Glutamatergic neuron (in vitro differentiated cells): Measurements from ENCODE around the gene SAPCD1. TPM values are rescaled to one million over a fixed set of nuclear protein-coding genes. Genes with fewer than 3 reads are reported as not detected.

Source experiments
- DNase-seq: peaks from one replicate; pipeline ENCODE4 v3.0.0; 2022
- H3K27ac Mint-ChIP-seq: one replicate; pipeline ENCODE4 v1.8.0; 2020; ENCODE audit warnings: mild to moderate bottlenecking, mixed read lengths, inconsistent platforms; ENCODE audit not compliant: unreplicated experiment
- H3K27me3 Mint-ChIP-seq: one replicate; pipeline ENCODE4 v1.8.0; 2020; ENCODE audit warnings: mild to moderate bottlenecking, moderate library complexity, mixed read lengths, inconsistent platforms; ENCODE audit not compliant: unreplicated experiment
- H3K36me3 Mint-ChIP-seq: one replicate; pipeline ENCODE4 v1.8.0; 2020; ENCODE audit warnings: mild to moderate bottlenecking, mixed read lengths, inconsistent platforms; ENCODE audit not compliant: unreplicated experiment
- H3K4me1 Mint-ChIP-seq: one replicate; pipeline ENCODE4 v1.8.0; 2020; ENCODE audit warnings: mild to moderate bottlenecking, low read depth, mixed read lengths, inconsistent platforms; ENCODE audit not compliant: unreplicated experiment
- H3K4me3 Mint-ChIP-seq: one replicate; pipeline ENCODE4 v1.8.0; 2020; ENCODE audit warnings: mild to moderate bottlenecking, mixed read lengths, inconsistent platforms; ENCODE audit not compliant: unreplicated experiment
- H3K9me3 Mint-ChIP-seq: one replicate; pipeline ENCODE4 v1.8.0; 2020; ENCODE audit warnings: mild to moderate bottlenecking, moderate library complexity, mixed read lengths, inconsistent platforms; ENCODE audit not compliant: unreplicated experiment
- total RNA-seq: library from RNA; stranded (reverse); fragmentation: NEBNext Ultra II Directional; extraction: Animal tissue kit (Norgen Biotek cat#: 25700); gene quantifications from one replicate; pipeline ENCODE4 v1.2.1, GENCODE V29; 2021; ENCODE audit not compliant: unreplicated experiment
- TF ChIP-seq, protein P1 (sequence below): fragments of 200-600 bp; sonication (generic); IDR thresholded peaks from one replicate; pipeline ENCODE4 v1.5.0; 2021; ENCODE audit not compliant: partially characterized antibody, unreplicated experiment

SAPCD1 gene
- total RNA-seq, 1 donor from 2014 or later, result 3.7 TPM

DNA sequence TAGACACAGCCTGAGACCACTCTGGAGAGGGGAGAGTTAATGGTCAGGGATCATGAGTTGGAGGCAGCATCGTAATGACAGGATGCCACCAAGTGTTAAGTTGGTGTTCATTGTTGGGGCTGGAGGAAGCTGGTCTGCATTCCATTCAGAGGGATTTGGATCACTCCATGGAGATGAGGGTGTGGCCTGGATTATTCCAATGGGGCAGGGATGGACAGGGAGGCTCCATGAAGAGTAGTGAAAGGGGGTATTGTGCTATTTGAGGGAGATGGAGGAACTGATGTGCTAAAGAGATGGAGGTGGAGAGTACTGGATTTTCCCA lies 1.1 kb downstream of the SAPCD1 start:
- Mint-ChIP-seq H3K4me3 (no peak overlapping the region), H3K4me1 (peaks cover 5% of the 10 kb centered on the region), H3K36me3 (peaks cover 7% of the 10 kb centered on the region), H3K9me3 (no peaks in the 10 kb centered on the region), H3K27me3 (peaks cover 4% of the 10 kb centered on the region), H3K27ac (no peak overlapping the region)
- no peak for DNase-seq
- TF ChIP-seq, protein P1, sequence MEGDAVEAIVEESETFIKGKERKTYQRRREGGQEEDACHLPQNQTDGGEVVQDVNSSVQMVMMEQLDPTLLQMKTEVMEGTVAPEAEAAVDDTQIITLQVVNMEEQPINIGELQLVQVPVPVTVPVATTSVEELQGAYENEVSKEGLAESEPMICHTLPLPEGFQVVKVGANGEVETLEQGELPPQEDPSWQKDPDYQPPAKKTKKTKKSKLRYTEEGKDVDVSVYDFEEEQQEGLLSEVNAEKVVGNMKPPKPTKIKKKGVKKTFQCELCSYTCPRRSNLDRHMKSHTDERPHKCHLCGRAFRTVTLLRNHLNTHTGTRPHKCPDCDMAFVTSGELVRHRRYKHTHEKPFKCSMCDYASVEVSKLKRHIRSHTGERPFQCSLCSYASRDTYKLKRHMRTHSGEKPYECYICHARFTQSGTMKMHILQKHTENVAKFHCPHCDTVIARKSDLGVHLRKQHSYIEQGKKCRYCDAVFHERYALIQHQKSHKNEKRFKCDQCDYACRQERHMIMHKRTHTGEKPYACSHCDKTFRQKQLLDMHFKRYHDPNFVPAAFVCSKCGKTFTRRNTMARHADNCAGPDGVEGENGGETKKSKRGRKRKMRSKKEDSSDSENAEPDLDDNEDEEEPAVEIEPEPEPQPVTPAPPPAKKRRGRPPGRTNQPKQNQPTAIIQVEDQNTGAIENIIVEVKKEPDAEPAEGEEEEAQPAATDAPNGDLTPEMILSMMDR, result no peak

DNA sequence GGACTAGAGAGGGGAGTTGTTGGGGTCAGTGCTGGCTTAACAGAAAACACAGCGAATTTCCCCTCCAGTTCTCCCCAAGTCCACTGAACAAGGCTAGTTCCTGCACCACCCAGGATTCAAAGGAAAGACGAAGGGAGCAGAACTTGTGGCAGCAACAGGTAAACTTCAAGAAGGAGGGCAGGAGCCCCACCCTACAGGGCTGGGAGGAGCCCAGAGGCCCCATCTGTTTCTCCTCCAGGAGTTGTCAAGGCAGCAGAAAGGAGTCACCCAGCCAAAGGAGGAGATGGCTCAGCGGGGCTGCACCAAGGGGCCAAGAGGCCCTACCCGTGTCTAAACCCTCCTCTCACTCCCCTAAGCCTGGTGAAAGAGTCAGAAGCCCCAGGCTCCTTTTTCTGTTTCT lies 1.7 kb downstream of the SAPCD1 start:
- no peak overlapping the region for H3K4me3 Mint-ChIP-seq
- peaks cover 4% of the 10 kb centered on the region for H3K27me3 Mint-ChIP-seq
- H3K9me3 Mint-ChIP-seq, result no peaks in the 10 kb centered on the region
- peaks cover 7% of the 10 kb centered on the region for H3K36me3 Mint-ChIP-seq
- peaks cover 5% of the 10 kb centered on the region for H3K4me1 Mint-ChIP-seq
- no peak for DNase-seq
- H3K27ac Mint-ChIP-seq, result no peak overlapping the region
- TF ChIP-seq, protein P1, result no peak

DNA sequence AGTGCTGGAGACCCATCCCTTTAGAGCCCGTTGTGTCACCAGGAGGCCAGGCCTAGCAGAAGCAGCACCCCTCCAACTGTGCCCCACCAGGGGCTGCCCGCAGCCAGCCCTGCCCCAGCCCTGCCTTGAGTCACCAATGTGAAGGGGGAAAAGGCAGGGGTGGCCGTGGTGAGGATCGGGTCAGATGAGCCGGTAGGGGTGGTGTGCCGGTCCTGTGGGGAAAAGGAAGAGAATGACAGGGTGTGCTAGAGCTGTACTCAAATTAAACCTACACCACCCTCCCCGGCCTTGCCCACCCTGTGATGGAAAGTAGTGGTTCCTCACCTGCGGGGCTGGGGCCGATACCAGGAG lies 3.1 kb downstream of the SAPCD1 start:
- TF ChIP-seq, protein P1, result no peak
- peaks cover under 1% of the 10 kb centered on the region for H3K36me3 Mint-ChIP-seq
- no peak for DNase-seq
- H3K4me1 Mint-ChIP-seq, result peaks cover 5% of the 10 kb centered on the region
- H3K4me3 Mint-ChIP-seq, result no peak overlapping the region
- H3K27me3 Mint-ChIP-seq, result peaks cover 4% of the 10 kb centered on the region
- H3K27ac Mint-ChIP-seq, result no peak overlapping the region
- no peaks in the 10 kb centered on the region for H3K9me3 Mint-ChIP-seq

DNA sequence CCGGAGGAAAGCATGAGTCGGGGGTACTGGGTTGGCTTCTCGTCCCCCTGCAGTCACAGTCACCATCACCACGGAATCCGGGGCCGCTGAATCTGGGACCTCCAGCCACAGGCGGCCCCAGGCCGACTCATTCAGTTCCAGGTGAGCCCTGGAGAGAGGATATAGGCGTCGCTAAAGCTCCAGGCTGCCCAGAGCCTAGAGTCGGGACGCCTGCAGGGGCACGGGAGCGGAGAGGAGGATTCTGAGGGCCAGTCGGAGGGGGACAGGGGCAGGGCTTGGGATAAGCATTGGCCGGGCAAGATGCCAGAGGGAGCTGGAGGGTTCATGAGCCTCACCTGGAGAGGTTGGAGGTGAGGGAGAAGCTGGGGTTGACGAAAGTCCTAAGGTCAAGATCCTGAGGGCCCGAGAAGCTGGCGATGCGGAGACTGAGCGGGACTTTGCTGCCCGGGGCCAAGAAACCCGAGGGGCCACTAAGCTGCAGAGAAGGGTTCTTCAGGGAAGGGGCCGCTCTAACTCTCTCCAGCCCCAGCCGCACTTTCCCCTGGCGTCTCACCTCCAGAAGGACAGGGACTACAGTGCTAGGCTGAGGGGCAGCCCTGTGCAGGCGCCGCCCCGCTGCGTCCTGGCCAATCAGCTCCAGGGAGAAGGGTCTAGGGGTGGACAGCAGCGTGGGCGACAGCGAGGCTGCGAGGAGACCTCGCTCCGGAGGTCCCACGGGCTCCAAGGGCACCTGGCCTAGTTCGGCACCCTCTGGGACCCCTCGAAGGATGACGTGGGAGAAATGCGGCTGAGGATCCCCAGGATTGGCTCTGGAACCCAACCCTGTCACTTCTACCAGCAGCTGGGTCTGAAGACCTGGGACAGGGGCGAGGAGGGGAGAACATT lies 3.7 kb downstream of the SAPCD1 start:
- H3K36me3 Mint-ChIP-seq, result no peaks in the 10 kb centered on the region
- H3K4me1 Mint-ChIP-seq, result peaks cover 5% of the 10 kb centered on the region
- TF ChIP-seq, protein P1, result no peak
- no peak overlapping the region for H3K4me3 Mint-ChIP-seq
- no peak for DNase-seq
- no peak overlapping the region for H3K27ac Mint-ChIP-seq
- H3K27me3 Mint-ChIP-seq, result peaks cover 2% of the 10 kb centered on the region
- H3K9me3 Mint-ChIP-seq, result no peaks in the 10 kb centered on the region

DNA sequence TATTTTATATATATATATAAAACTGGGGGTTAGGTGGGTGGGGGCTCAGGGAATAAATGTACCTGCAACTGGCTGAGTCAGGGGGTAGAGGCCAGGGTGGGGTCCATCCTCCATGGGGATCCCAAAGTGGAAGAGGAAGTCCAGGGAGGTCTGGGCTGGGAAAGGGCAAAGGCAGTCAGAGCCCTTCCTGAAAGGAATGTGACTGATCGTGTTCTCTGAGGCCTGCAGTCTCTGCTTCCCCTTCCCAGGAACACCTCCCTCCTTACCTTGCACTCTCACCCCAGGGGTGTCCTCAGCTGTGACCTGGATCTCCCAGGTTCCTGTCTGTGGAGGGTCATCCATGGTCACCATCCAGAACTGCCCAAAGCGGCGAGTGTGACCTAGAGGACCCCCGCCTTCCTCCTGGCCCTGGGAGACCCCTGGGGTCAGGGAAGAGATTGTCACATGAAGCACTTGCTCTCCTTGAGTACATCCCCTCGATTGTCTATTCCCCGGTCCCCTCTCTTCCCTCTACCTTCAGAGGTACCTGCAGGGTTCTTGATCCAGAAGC lies 4.7 kb downstream of the SAPCD1 start:
- no peak for DNase-seq
- H3K27me3 Mint-ChIP-seq, result peaks cover 2% of the 10 kb centered on the region
- H3K4me1 Mint-ChIP-seq, result peaks cover 5% of the 10 kb centered on the region
- H3K9me3 Mint-ChIP-seq, result no peaks in the 10 kb centered on the region
- no peak overlapping the region for H3K4me3 Mint-ChIP-seq
- TF ChIP-seq, protein P1, result no peak
- H3K27ac Mint-ChIP-seq, result no peak overlapping the region
- H3K36me3 Mint-ChIP-seq, result no peaks in the 10 kb centered on the region
